HG02623 (cell line): ENCODE measurements around the gene FAM219A.

Experiments
- ATAC-seq: cut with Tn5 transposase; IDR thresholded peaks from one replicate; pipeline ENCODE4 v1.9.1; 2021; ENCODE audit warnings: moderate library complexity; ENCODE audit not compliant: unreplicated experiment

The FAM219A gene

GRCh38 chr9:34405719-34406118, 52.7 kb downstream of the FAM219A start:
- ATAC-seq = no peak

DNA sequence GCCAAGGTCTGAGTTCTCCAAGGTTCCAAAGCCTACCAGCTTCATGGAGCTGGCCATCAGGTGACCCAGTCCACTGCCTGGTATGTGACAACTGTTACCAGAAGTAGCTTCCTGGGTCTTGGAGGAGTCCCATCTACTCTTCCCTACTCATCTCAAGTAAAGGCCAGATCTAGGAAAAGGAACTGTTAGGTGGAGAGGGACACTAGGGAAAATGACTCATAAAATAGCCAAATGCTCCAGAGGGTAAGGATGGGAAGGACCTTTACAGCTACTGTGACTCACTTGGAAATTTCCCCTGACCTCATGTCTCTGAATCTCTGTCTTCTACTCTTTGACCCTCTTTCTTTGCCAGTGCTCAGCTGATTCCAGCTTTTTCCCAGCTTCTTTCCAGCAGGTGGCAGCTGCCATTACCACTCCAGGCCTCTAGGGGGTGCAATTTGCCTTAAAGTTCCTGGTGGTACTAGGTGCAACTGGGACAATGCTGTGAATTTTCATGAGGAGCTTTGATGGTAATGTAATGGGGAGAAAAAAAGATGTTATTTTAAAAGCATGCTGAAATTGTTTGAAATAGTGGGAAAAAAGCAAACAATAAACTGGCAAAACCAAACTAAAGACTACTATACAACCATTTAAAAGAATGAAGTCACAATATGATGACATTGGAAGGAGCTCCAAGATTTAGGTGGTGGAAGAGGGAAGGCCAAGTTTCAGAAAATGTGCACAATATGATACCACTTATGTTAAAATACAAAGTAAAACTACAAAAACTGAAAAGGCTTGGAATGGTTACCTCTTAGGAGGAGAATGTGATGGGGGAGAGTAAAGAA, 54.6 kb downstream of the FAM219A start:
- no peak for ATAC-seq

DNA sequence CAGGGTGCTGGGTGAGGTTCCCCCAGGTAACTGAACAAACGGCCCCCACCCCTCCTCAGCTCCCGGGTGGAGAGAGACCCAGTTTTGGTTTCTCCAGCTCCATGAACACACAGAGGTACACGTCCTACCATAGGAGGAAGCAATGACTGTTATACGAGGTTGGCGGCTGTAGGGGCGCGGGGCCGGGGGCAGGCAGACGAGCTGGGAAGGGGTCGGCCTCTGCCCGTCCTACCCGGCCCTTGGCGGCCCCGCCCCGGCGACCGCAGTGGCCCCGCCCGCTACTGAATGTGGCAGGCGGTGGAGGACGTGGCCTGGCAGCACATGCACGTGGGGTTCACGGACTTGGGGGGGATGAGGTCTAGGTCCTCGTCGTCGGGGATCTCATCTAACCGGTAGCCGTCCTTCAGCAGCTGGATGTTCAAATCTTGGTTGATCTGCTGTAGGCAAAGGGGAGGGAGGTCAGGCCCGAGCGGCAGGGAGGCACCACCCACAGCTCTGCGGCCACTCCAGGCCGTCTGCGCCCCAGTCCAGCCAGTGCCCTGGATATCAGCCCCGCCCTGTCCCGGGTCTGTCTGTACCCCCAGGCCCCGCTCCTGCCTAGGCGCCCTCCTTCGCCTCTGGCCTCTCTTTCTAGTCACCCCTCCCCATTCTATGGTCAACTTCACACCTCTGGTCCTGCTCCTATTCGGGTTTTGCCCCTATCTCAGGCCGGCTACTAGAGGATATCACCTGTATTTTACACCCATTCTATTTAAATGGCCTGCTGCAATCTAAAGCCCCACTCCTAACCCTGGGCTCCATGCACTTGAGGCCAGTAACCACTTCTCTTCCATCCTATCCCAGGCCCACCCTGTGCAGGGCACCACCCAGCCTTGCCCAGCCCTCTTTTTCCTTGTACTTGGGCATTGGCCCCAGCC, 57.4 kb downstream of the FAM219A start:
- ATAC-seq = no peak

- no peak for ATAC-seq
Measured at GRCh38 chr9:34400275-34400674, 58.1 kb downstream of the FAM219A start.

GRCh38 chr9:34399729-34400128, 58.6 kb downstream of the FAM219A start:
- no peak for ATAC-seq

GRCh38 chr9:34398875-34399274, 59.5 kb downstream of the FAM219A start:
- ATAC-seq = no peak

GRCh38 chr9:34396276-34397214, 61.8 kb downstream of the FAM219A start:
- no peak for ATAC-seq

DNA sequence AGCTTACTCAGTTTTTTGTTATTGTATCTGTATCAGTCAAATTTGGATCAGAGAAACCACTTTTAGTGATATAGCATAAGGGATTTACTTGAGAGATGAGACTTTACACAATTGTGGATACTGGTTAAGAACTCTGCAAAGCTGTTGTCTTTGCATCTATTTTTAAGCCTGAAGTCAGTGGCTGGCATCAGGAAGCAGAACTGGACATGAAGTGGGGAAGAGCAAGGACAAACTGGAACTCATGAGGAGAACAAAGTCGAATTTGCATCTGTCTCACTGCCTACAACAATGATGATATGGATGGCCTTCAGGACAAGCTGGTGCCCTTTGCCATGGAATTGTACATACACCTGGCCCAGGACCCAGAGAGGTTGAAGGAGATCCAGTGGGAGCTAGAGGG, 65.9 kb downstream of the FAM219A start:
- ATAC-seq = no peak

DNA sequence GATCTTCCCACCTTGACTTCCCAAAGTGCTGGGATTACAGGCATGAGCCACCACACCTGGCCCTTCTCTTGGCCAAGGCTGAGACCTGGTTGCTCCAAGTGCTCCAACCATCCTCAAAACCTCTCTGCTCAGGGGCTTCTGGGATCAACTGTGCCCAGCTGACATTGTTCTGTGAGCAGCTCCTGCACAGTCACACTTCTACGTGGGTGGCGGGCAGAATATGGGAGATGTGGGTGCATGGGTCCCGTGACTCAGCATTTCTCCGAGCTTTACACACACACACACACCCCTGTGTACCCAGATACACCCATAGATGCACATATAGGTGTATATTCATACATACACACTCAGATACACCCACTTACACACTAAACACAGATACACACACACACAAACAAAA, 71.1 kb downstream of the FAM219A start:
- ATAC-seq = no peak

- ATAC-seq = no peak
Measured at GRCh38 chr9:34386656-34387055, 71.7 kb downstream of the FAM219A start.

GRCh38 chr9:34385561-34386230, 72.7 kb downstream of the FAM219A start:
- ATAC-seq = no peak

DNA sequence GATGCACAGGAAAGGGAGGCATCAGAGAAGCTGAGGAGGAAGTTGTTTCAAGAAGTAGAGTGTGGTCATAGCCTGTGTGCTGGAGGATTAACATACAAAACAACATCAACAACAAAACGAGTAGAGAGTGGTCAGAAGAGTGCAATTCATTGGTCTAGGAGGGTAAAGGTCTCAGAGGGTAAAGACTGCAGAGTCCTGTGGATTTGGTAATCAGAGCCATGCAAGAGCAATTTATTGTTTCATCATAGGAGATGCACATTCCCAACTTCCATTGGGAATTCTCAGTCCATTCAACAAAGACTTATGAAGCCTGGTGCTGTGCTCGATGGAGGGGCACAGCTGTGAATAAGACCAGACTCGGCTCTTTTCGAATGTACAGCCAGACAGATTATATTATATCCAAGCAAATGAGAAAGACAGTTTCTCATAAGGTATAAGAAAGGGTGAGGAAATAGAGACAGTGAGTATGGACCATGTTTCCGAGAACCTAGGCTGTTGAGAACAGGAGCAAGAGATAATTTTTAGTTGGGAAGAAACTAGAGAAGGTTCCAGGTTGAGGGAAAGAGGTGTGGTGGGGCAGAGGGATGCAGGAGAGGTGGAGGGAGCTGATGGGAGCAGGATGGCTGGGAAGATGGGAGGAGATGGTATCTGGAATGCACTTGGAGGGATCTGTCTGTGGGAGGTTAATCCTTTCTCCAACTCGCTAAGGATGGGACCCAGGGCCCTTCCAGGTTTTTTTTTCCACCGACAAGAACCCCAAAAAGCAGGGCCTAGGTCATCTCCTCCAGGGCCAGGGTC, 73.8 kb downstream of the FAM219A start:
- ATAC-seq = no peak

DNA sequence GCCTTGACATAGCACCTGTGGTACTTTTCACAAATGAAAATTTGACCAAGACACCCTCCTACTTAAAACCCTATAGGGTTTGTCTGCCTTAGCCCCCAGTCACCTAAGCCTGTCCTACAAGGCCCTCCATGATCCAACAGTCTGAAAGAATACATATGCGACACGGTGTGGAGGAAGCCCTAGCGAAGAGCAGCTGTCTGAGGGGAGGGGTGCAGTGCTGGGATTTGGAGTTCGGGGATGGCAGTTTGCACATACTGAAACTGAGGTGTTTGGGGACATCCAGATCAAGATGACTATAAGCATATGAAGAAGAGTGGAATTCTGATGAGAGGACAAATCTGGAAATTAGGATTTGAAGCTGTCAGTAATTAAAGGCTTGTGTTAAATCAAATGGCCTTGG, 74.5 kb downstream of the FAM219A start:
- no peak for ATAC-seq

DNA sequence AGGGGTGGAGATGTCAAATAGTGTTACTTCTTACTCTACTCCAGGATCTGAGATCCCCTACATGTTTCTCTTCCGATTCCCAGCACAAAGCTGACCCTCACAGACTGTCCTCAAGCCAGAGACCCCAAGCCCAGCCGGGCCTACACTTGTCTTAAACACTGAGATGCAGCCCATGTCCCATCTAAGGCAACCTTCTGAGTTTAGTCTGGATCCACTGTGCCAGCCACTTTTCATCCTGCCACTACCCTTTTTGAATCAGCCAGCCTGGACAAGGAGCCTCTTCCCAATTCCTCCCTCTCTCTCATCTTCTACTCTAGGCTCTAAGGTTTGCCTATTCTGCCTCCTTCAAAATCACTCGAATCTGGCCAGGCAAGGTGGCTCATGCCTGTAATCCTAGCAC, 75.5 kb downstream of the FAM219A start:
- ATAC-seq = no peak

GRCh38 chr9:34382054-34382453, 76.3 kb downstream of the FAM219A start:
- no peak for ATAC-seq

GRCh38 chr9:34381323-34381722, 77.0 kb downstream of the FAM219A start:
- no peak for ATAC-seq

- ATAC-seq = peak; percentile 28
Measured at GRCh38 chr9:34380511-34381315, 77.7 kb downstream of the FAM219A start.

GRCh38 chr9:34380034-34380510, 78.3 kb downstream of the FAM219A start:
- ATAC-seq = no peak
